Psoas muscle (tissue), 8 donors: ENCODE results near the gene MICOS13. TPM values are rescaled to one million over a fixed set of nuclear protein-coding genes. Genes with fewer than 3 reads are reported as not detected.

Experiments used
- ATAC-seq, 4 donors: fragments of 200-7000 bp; cut with Tn5 transposase; one replicate each; pipeline ENCODE4 v1.9.1; 2020; ENCODE audit warnings: moderate library complexity in 3 of 4, mild to moderate bottlenecking in 2 of 4
- DNase-seq, 2 donors: peaks; one replicate each; pipeline ENCODE4 v3.0.0-alpha.2; 2020
- H3K27ac ChIP-seq: fragments of 200-600 bp; one replicate; pipeline ENCODE4 v1.8.0; 2022
- H3K27me3 ChIP-seq, 3 donors: fragments of 200-600 bp in 1 of 3; one replicate each; pipeline versions ENCODE4 v1.6.1 to v1.8.0; 2013 to 2022; ENCODE audit warnings: low read length in 2 of 3, mild to moderate bottlenecking in 2 of 3, moderate library complexity in 1 of 3; ENCODE audit not compliant: insufficient read depth in 3 of 3
- H3K36me3 ChIP-seq, 2 donors: fragments of 200-600 bp in 1 of 2; one replicate each; pipeline versions ENCODE4 v1.6.1 to v1.8.0; 2013 to 2022; ENCODE audit warnings: low read depth in 1 of 2, mild to moderate bottlenecking in 1 of 2, moderate library complexity in 1 of 2; ENCODE audit not compliant: insufficient read depth in 1 of 2
- H3K4me1 ChIP-seq: fragments of 200-600 bp; one replicate; pipeline ENCODE4 v1.8.0; 2022
- H3K4me3 ChIP-seq: fragments of 200-600 bp; one replicate; pipeline ENCODE4 v1.8.0; 2022; ENCODE audit warnings: mild to moderate bottlenecking
- H3K9me3 ChIP-seq: fragments of 200-600 bp; one replicate; pipeline ENCODE4 v1.8.0; 2022
- CTCF ChIP-seq: fragments of 200-600 bp; IDR thresholded peaks from one replicate; pipeline ENCODE4 v1.8.0; 2022; ENCODE audit warnings: antibody characterized with exemption
- WGBS, 3 donors: extraction: QIAGEN DNeasy Blood & Tissue Kit; methylation state at CpG; one replicate each; pipeline versions ENCODE4 v1.1.6 to v1.1.7; 2013; 5-methylcytosine and 5-hydroxymethylcytosine counted together
- intact Hi-C, 2 donors: fragments of 100-400 bp; cut with DNase I; formaldehyde crosslinking; loops; one replicate each; pipeline versions ENCODE4 v1.11.0 to v1.14.2; 2022
- polyA plus RNA-seq, 3 donors: library from polyadenylated mRNA; stranded (reverse); fragments of 200-250 nt; gene quantifications; one replicate each; pipeline ENCODE4 v1.2.3, GENCODE V29; 2013
- total RNA-seq, 4 donors: library from RNA; stranded (reverse); fragmentation: NEBNext Ultra II Directional in 2 of 4; extraction: Animal tissue kit (Norgen Biotek cat#: 25700) in 2 of 4; gene quantifications; one replicate each; pipeline versions ENCODE4 v1.2.1 to v1.2.4, GENCODE V29; 2021 to 2023
- donor health status: healthy with polysubstance abuse.
- donor health status: DM: no; HTN: no; CAD: no; lungs with moderate emphysema.
- donor health status: Bipolar disorder and iron deficiency.
- donor health status: healthy.
- donor health status: DM: yes; HTN: yes; CAD: no.
- donor health status: DM: no; HTN: no; CAD: no.
- donor health status: DM: no; HTN: no; CAD: no.
- donor health status: DM: yes; HTN: yes; CAD: no.

The MICOS13 gene
- total and polyA plus RNA-seq, 7 donors = 103 to 245 (median 133) TPM

- ATAC-seq = peak in 1 of 4 donors; percentile 9
- no peak overlapping the region for H3K4me3 ChIP-seq
- H3K4me1 ChIP-seq = no peaks in the 10 kb centered on the region
- WGBS, 3 donors = 89 to 92% (median 90%) methylated on average over 29 to 37 of the region's 37 CpGs
- intact Hi-C loops = no loop called here
- peaks cover 11 to 100% of the 10 kb centered on the region in 2 donors for H3K36me3 ChIP-seq
- H3K27ac ChIP-seq = no peak overlapping the region
- no peaks in the 10 kb centered on the region for H3K27me3 ChIP-seq
- TF ChIP-seq CTCF = no peak
- no peaks in the 10 kb centered on the region for H3K9me3 ChIP-seq
- DNase-seq = peak in 1 of 2 donors; percentile 18
Observed at GRCh38 chr19:5707576-5708575, 27.6 kb upstream of the MICOS13 start.

- H3K4me3 ChIP-seq = no peak overlapping the region
- no peaks in the 10 kb centered on the region for H3K27me3 ChIP-seq
- 90 to 94% (median 91%) methylated on average over 35 of the region's 35 CpGs for WGBS, 3 donors
- H3K4me1 ChIP-seq = no peaks in the 10 kb centered on the region
- DNase-seq = no peak
- ATAC-seq = peak in 1 of 4 donors; percentile 1
- no peaks in the 10 kb centered on the region for H3K9me3 ChIP-seq
- peaks cover 11 to 94% of the 10 kb centered on the region in 2 donors for H3K36me3 ChIP-seq
- intact Hi-C loops = no loop called here
- no peak overlapping the region for H3K27ac ChIP-seq
- TF ChIP-seq CTCF = no peak
Observed at GRCh38 chr19:5706876-5707573, 26.7 kb upstream of the MICOS13 start.

GRCh38 chr19:5705552-5705951 is 25.2 kb upstream of the MICOS13 start:
- peak in 2 of 4 donors; percentile 16 to 23 for ATAC-seq
- 79 to 90% (median 82%) methylated on average over 16 of the region's 16 CpGs for WGBS, 3 donors
- intact Hi-C loops = no loop called here

More at GRCh38 chr19:5705552-5705951, 25.2 kb upstream of the MICOS13 start:
- Histone ChIP-seq H3K4me3 (no peak overlapping the region), H3K9me3 (no peaks in the 10 kb centered on the region), H3K36me3 (peaks cover 11 to 87% of the 10 kb centered on the region in 2 donors), H3K4me1 (no peaks in the 10 kb centered on the region), H3K27ac (no peak overlapping the region), H3K27me3 (no peaks in the 10 kb centered on the region)
- DNase-seq = no peak
- no peak for TF ChIP-seq CTCF
